Keratinocyte (primary cell): Measurements from ENCODE around the gene SHISA2. TPM values are rescaled to one million over a fixed set of nuclear protein-coding genes. Genes with fewer than 3 reads are reported as not detected.

Experiments
- DNase-seq: peaks from one replicate; pipeline ENCODE4 v3.0.0-alpha.2; 2011; ENCODE audit warnings: low read depth, missing footprints, low spot score
- FAIRE-seq: peaks from 2 replicates; lab custom pipeline; 2011; peaks lifted over from hg19 to GRCh38; lab: Jason Lieb, UNC
- H2AFZ ChIP-seq: 2 replicates; pipeline ENCODE4 v1.6.0; 2012; ENCODE audit warnings: low read length, control low read depth, inconsistent platforms; ENCODE audit not compliant: control insufficient read depth
- H3K27ac ChIP-seq: 2 replicates; pipeline ENCODE4 v1.5.1; 2011; ENCODE audit warnings: low read length; ENCODE audit not compliant: control insufficient read depth, insufficient read depth
- H3K27me3 ChIP-seq: 3 replicates; pipeline ENCODE4 v1.6.0; 2011; ENCODE audit warnings: low read length; ENCODE audit not compliant: control insufficient read depth, insufficient read depth; ENCODE audit errors: extremely low read depth
- H3K36me3 ChIP-seq, 2 experiments: 2 replicates in 1 of 2; 3 replicates in 1 of 2; pipeline ENCODE4 v1.5.1; 2011; ENCODE audit warnings: low read length in 2 of 2, mild to moderate bottlenecking in 1 of 2; ENCODE audit not compliant: control insufficient read depth in 2 of 2, insufficient read depth in 2 of 2; ENCODE audit errors: extremely low read depth in 1 of 2
- H3K4me1 ChIP-seq: 3 replicates; pipeline ENCODE4 v1.5.1; 2011; ENCODE audit warnings: low read length; ENCODE audit not compliant: control insufficient read depth, insufficient read depth; ENCODE audit errors: extremely low read depth
- H3K4me2 ChIP-seq: 3 replicates; pipeline ENCODE4 v1.6.0; 2011; ENCODE audit warnings: low read depth, low read length; ENCODE audit not compliant: control insufficient read depth, insufficient read depth; ENCODE audit errors: extremely low read depth
- H3K4me3 ChIP-seq, 3 experiments: fragments of 200-600 bp in 1 of 3; sonication (generic) in 1 of 3; 2 replicates in 2 of 3; 3 replicates in 1 of 3; pipeline ENCODE4 v1.5.1; 2011 to 2016; ENCODE audit warnings: low read length in 3 of 3, mild to moderate bottlenecking in 3 of 3, control low read depth in 2 of 3, inconsistent platforms in 1 of 3, low read depth in 1 of 3, mixed read lengths in 1 of 3, mixed run types in 1 of 3, moderate library complexity in 1 of 3; ENCODE audit not compliant: control insufficient read depth in 2 of 3, insufficient read depth in 2 of 3; ENCODE audit errors: extremely low read depth in 1 of 3
- H3K79me2 ChIP-seq: 2 replicates; pipeline ENCODE4 v1.6.0; 2012; ENCODE audit warnings: low read length; ENCODE audit not compliant: control insufficient read depth, insufficient read depth
- H3K9ac ChIP-seq: 3 replicates; pipeline ENCODE4 v1.6.0; 2011; ENCODE audit warnings: low read length; ENCODE audit not compliant: control insufficient read depth, insufficient read depth; ENCODE audit errors: extremely low read depth
- H3K9me1 ChIP-seq: 3 replicates; pipeline ENCODE4 v1.6.0; 2011; ENCODE audit warnings: low read length; ENCODE audit not compliant: control insufficient read depth, insufficient read depth; ENCODE audit errors: extremely low read depth
- H3K9me3 ChIP-seq: 2 replicates; pipeline ENCODE4 v1.5.1; 2012; ENCODE audit warnings: low read depth, low read length; ENCODE audit not compliant: control insufficient read depth
- H4K20me1 ChIP-seq: 3 replicates; pipeline ENCODE4 v1.6.0; 2011; ENCODE audit warnings: low read length; ENCODE audit not compliant: control insufficient read depth, insufficient read depth; ENCODE audit errors: extremely low read depth
- EZH2 ChIP-seq: IDR thresholded peaks from one replicate; pipeline ENCODE4 v1.6.1; 2012; ENCODE audit warnings: inconsistent platforms, mild to moderate bottlenecking, low read length, moderate library complexity
- dilution Hi-C: fragments of 300-500 bp; cut with MboI; formaldehyde crosslinking; loops from one replicate; pipeline ENCODE4 v1.7.0; 2020; ENCODE audit warnings: low sequenced_read_pairs; ENCODE audit not compliant: extremely low pct_ligation_motif_present
- polyA plus RNA-seq, 5 experiments: library from polyadenylated mRNA; depleted of rRNA in 3 of 5; stranded (reverse) in 3 of 5; stranded (forward) in 1 of 5; unstranded in 1 of 5; fragments of >200 nt; gene quantifications; 1 replicate in 1 of 5; 2 replicates in 3 of 5; 3 replicates in 1 of 5; pipeline versions ENCODE4 v1.2.1 to v1.2.3, GENCODE V29; 2011 to 2012; ENCODE audit warnings: missing spikeins in 2 of 5, low read depth in 1 of 5, low replicate concordance in 1 of 5
- TF ChIP-seq, protein P1 (sequence below), 3 experiments: IDR thresholded peaks in 1 of 3; conservative IDR thresholded peaks in 1 of 3; optimal IDR thresholded peaks in 1 of 3; 2 replicates in 2 of 3; 3 replicates in 1 of 3; pipeline versions ENCODE3 to v1.5.1; 2011; ENCODE audit warnings: low read length in 3 of 3, mild to moderate bottlenecking in 3 of 3, moderate library complexity in 2 of 3, control low read depth in 1 of 3, inconsistent platforms in 1 of 3; ENCODE audit not compliant: insufficient read depth in 2 of 3; ENCODE audit errors: extremely low read depth in 1 of 3

SHISA2 gene
- polyA plus RNA-seq, 1 donor (not counting 4 experiments of a cell fraction or from before 2014, with no cell fraction given), result 0.18 TPM

DNA sequence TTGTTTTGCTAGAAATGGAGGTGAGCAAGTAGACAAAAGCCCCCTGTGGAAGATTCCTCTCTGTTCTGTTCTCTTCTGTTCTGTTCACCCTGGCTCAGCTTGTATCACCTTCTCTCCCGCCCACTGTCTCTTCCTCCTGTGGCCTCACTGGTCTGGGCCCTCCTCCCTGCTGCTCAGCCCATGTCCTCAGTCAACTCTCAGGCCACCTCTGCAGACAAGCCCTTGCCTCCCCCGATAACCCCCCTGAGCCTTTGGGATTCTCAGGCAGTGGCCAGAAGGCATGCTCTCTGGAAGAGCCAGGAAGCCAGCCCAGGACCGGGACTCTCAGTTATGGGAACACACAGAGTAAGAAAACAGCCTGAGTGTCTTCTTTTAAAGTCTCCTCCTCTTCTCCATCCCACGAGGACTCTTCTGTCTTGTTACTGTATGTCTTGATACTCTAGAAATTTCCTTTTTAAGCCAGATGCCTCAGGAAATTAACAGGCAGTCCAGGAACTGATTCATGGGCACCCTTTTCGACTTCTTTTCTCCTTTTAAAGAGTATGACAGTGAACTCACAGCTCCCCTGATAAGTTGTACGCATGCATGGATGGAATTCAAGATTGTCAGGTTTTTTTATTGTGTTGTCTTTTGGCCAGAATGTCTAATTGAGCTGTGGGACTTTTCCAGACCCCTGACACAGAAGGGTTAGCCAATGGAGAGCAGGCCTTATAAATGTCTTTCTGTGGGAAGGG is 33.7 kb downstream of the SHISA2 start:
- Histone ChIP-seq H3K79me2 (no peaks in the 10 kb centered on the region), H3K4me1 (peaks cover 25% of the 10 kb centered on the region), H3K9me1 (no peaks in the 10 kb centered on the region), H3K36me3 (no peaks in the 10 kb centered on the region), H3K9me3 (no peaks in the 10 kb centered on the region), H2AFZ (no peak overlapping the region), H4K20me1 (no peaks in the 10 kb centered on the region), H3K27ac (no peak overlapping the region), H3K9ac (no peak overlapping the region), H3K4me2 (no peak overlapping the region), H3K27me3 (no peaks in the 10 kb centered on the region), H3K4me3 (no peak overlapping the region)
- no peak for DNase-seq
- TF ChIP-seq, protein P1, sequence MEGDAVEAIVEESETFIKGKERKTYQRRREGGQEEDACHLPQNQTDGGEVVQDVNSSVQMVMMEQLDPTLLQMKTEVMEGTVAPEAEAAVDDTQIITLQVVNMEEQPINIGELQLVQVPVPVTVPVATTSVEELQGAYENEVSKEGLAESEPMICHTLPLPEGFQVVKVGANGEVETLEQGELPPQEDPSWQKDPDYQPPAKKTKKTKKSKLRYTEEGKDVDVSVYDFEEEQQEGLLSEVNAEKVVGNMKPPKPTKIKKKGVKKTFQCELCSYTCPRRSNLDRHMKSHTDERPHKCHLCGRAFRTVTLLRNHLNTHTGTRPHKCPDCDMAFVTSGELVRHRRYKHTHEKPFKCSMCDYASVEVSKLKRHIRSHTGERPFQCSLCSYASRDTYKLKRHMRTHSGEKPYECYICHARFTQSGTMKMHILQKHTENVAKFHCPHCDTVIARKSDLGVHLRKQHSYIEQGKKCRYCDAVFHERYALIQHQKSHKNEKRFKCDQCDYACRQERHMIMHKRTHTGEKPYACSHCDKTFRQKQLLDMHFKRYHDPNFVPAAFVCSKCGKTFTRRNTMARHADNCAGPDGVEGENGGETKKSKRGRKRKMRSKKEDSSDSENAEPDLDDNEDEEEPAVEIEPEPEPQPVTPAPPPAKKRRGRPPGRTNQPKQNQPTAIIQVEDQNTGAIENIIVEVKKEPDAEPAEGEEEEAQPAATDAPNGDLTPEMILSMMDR (optimal IDR thresholded peaks at IDR 0.05 in 1 of 3, IDR thresholded peaks at IDR 0.05 in 1 of 3, conservative IDR thresholded peaks at IDR 0.05 in 1 of 3; ENCODE audit: extremely low read depth in 1 of 3, insufficient read depth in 2 of 3, low read length in 3 of 3), result no peak
- TF ChIP-seq EZH2, result no peak
- dilution Hi-C loops, result no loop called here
- no peak for FAIRE-seq

DNA sequence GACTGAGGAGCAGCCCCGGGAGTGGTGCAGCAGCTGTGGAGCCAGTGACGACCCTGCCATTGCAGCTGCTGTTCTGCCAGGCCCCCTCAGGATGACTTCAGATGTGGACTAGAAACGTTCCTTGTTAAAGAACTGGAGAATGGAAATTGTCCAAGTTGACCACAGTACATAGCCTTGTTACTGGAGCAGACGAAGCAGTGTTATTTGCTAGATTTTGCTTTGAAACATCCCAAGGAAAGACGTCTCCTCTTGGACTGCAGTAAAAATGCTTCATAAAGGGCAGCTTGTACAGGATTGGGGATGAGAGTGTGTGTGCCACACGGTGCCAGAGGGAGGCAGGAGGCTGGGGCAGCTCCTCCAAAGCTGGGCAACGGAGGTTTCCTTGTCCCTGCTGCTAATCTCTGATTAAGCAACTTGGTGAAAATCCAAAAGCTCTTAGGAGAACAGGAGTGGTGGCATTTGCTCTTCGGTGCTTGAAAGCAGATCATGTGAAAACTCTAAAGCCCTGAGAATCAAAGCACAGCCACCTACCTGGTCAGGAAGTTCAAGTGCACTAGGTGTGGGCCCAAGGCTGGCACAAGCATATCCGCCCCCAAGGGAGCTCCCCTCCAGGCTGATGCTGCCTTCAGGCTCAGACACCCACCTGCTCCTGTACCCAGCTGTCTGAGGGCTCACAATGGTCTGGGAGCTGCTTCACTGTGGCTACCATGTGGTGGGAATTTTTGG is 34.5 kb downstream of the SHISA2 start:
- no peak for TF ChIP-seq EZH2
- dilution Hi-C loops, result no loop called here
- no peaks in the 10 kb centered on the region for H3K9me1 ChIP-seq
- H3K27ac ChIP-seq, result no peak overlapping the region
- no peaks in the 10 kb centered on the region for H3K9me3 ChIP-seq
- H3K4me2 ChIP-seq, result no peak overlapping the region
- H3K4me3 ChIP-seq, result no peak overlapping the region
- no peak for FAIRE-seq
- H4K20me1 ChIP-seq, result no peaks in the 10 kb centered on the region
- no peak for DNase-seq
- H3K27me3 ChIP-seq, result peaks cover under 1% of the 10 kb centered on the region
- no peaks in the 10 kb centered on the region for H3K36me3 ChIP-seq
- H3K79me2 ChIP-seq, result no peaks in the 10 kb centered on the region
- H2AFZ ChIP-seq, result no peak overlapping the region
- no peak overlapping the region for H3K9ac ChIP-seq
- H3K4me1 ChIP-seq, result peaks cover 18% of the 10 kb centered on the region
